ENCODE measurements around the gene SRPK3. TPM values are rescaled to one million over a fixed set of nuclear protein-coding genes. Genes with fewer than 3 reads are reported as not detected.

SRPK3 gene
- total RNA-seq, 2 experiments from 2014 or later: not detected

DNA sequence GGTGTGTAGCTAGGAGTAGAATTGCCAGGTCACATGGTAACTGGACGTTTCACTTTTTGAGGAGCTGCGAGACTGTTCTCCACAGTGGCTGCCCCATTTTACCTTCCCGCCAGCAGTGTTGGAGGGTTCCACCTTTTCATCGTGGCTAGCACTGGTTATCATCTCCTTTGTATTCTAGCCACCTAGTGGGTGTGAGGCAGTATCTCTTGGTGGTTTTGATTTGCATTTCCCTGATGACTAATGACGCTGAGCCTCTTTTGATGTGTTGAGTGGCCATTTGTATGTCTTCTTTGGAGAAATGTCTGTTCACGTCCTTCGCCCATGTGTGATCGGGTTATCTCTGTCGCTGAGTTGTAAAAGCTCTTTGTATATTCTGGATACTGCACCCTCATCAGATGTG is 45.6 kb upstream of the SRPK3 start:
- intact Hi-C loops (cut with DNase I, micrococcal nuclease): no loop called here
- H3K4me1 Mint-ChIP-seq (ENCODE audit: low read depth): peaks cover 20% of the 10 kb centered on the region
- peaks cover 10% of the 10 kb centered on the region for H3K36me3 ChIP-seq (ENCODE audit: insufficient read depth, low read length)
- no peaks in the 10 kb centered on the region for H3K9me3 ChIP-seq (ENCODE audit: control insufficient read depth in 1 of 2, insufficient read depth in 1 of 2, low read length in 2 of 2)
- no peak overlapping the region for H3K4me3 ChIP-seq (ENCODE audit: low read length)
- ChIA-PET POLR2A (no interaction called here), CTCF (no interaction called here)
- H3K4me3 Mint-ChIP-seq: peak overlapping the region; percentile 20
- H3K27ac Mint-ChIP-seq: peak overlapping the region; percentile 53
- peaks cover 21% of the 10 kb centered on the region for H3K4me1 ChIP-seq (ENCODE audit: insufficient read depth, low read length)
- peaks cover 29% of the 10 kb centered on the region for H3K36me3 Mint-ChIP-seq (ENCODE audit: low read depth)
- TF ChIP-seq, protein P1, sequence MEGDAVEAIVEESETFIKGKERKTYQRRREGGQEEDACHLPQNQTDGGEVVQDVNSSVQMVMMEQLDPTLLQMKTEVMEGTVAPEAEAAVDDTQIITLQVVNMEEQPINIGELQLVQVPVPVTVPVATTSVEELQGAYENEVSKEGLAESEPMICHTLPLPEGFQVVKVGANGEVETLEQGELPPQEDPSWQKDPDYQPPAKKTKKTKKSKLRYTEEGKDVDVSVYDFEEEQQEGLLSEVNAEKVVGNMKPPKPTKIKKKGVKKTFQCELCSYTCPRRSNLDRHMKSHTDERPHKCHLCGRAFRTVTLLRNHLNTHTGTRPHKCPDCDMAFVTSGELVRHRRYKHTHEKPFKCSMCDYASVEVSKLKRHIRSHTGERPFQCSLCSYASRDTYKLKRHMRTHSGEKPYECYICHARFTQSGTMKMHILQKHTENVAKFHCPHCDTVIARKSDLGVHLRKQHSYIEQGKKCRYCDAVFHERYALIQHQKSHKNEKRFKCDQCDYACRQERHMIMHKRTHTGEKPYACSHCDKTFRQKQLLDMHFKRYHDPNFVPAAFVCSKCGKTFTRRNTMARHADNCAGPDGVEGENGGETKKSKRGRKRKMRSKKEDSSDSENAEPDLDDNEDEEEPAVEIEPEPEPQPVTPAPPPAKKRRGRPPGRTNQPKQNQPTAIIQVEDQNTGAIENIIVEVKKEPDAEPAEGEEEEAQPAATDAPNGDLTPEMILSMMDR (IDR thresholded peaks at IDR 0.05): no peak
- no peak overlapping the region for H3K27ac ChIP-seq (ENCODE audit: low read depth in 1 of 2, low read length in 2 of 2)
- no peaks in the 10 kb centered on the region for H3K27me3 Mint-ChIP-seq
- no peaks in the 10 kb centered on the region for H3K9me3 Mint-ChIP-seq
- DNase-seq (peak in 3 of 14 experiments; percentile 42 to 66 (median 49)), ATAC-seq (ENCODE audit: poor library complexity) (peak; percentile 48)
- no peaks in the 10 kb centered on the region for H3K27me3 ChIP-seq (ENCODE audit: control insufficient read depth in 1 of 2, insufficient read depth in 2 of 2, low read length in 2 of 2)

DNA sequence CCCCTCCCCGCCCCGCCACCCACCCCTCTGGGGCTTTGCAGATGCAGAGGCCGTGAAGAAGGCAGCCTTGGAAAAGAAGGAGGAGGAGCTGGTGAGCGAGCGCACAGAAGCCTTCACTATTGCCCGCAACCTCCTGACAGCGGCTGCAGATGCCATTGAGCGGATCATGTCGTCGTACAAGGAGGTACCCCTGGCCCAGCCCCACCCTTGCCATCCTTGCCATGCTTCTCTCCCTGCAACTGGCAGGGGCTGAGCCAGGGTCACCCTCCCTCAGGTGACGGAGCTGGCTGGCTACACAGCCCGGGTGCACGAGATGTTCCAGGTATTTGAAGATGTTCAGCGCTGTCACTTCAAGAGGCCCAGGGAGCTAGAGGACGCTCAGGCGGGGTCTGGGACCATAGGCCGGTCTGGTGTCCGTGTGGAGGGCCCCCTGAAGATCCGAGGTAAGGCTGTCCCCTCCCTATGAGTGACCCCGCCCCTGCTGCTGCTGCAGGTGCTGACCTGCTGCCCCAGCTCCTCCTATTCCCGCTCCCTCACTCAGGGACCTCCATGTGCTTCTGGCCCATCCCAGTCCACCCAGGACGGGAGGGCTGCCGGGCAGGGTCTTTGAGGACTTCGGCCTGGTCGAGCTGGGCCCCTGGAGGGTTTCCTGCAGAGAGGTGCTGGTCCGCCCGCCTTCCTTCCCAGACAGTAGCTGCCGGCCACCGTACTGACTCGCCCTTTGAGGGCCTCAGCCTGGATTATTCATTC is 44.6 kb upstream of the SRPK3 start:
- no peaks in the 10 kb centered on the region for H3K9me3 ChIP-seq (ENCODE audit: control insufficient read depth in 1 of 2, insufficient read depth in 1 of 2, low read length in 2 of 2)
- H3K4me1 ChIP-seq (ENCODE audit: insufficient read depth, low read length): peaks cover 31% of the 10 kb centered on the region
- H3K4me3 Mint-ChIP-seq: no peak overlapping the region
- H3K27ac ChIP-seq (ENCODE audit: low read depth in 1 of 2, low read length in 2 of 2): no peak overlapping the region
- DNase-seq (no peak), ATAC-seq (ENCODE audit: poor library complexity) (no peak)
- no peaks in the 10 kb centered on the region for H3K27me3 ChIP-seq (ENCODE audit: control insufficient read depth in 1 of 2, insufficient read depth in 2 of 2, low read length in 2 of 2)
- no peak overlapping the region for H3K27ac Mint-ChIP-seq
- POLR2A ChIA-PET: no interaction called here
- H3K36me3 ChIP-seq (ENCODE audit: insufficient read depth, low read length): peaks cover 10% of the 10 kb centered on the region
- no peak overlapping the region for H3K4me3 ChIP-seq (ENCODE audit: low read length)
- TF ChIP-seq, protein P1 (IDR thresholded peaks at IDR 0.05): no peak
- H3K4me1 Mint-ChIP-seq (ENCODE audit: low read depth): peaks cover 23% of the 10 kb centered on the region
- no peaks in the 10 kb centered on the region for H3K27me3 Mint-ChIP-seq
- no peaks in the 10 kb centered on the region for H3K9me3 Mint-ChIP-seq
- CTCF ChIA-PET: no interaction called here
- peaks cover 23% of the 10 kb centered on the region for H3K36me3 Mint-ChIP-seq (ENCODE audit: low read depth)
- intact Hi-C loops (cut with DNase I, micrococcal nuclease): no loop called here

DNA sequence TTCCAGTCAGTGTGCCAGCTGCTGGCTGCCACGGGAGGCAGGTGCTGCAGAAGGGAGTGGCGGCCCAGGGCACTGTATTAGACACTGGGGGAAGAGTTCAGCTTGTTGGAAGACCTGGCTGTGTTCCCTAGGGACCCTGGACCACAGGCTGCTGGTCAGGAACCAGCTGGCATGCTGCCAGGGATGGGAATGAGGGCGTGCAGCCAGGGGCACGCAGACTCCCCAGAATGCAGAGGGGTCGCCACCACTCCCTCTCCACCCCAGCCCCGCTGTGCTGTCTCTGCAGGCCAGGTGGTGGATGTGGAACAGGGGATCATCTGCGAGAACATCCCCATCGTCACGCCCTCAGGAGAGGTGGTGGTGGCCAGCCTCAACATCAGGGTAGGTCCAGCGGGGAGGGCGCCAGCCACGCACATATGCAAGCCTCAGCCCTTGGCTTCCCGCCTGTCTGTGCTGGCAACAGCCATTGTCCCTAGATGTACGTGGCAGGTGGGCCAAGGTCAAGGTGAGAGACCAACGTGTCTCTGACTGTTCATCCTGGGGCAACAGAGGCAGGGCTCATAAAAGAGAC is 43.9 kb upstream of the SRPK3 start:
- Histone ChIP-seq H3K4me3 (ENCODE audit: low read length) (no peak overlapping the region), H3K4me1 (ENCODE audit: insufficient read depth, low read length) (peaks cover 32% of the 10 kb centered on the region), H3K9me3 (ENCODE audit: control insufficient read depth in 1 of 2, insufficient read depth in 1 of 2, low read length in 2 of 2) (no peaks in the 10 kb centered on the region), H3K27ac (ENCODE audit: low read depth in 1 of 2, low read length in 2 of 2) (no peak overlapping the region), H3K36me3 (ENCODE audit: insufficient read depth, low read length) (peaks cover 8% of the 10 kb centered on the region), H3K27me3 (ENCODE audit: control insufficient read depth in 1 of 2, insufficient read depth in 2 of 2, low read length in 2 of 2) (no peaks in the 10 kb centered on the region)
- no peak overlapping the region for H3K4me3 Mint-ChIP-seq
- no peaks in the 10 kb centered on the region for H3K9me3 Mint-ChIP-seq
- ATAC-seq (ENCODE audit: poor library complexity) (no peak), DNase-seq (no peak)
- no peaks in the 10 kb centered on the region for H3K27me3 Mint-ChIP-seq
- POLR2A ChIA-PET: no interaction called here
- intact Hi-C loops (cut with DNase I, micrococcal nuclease): no loop called here
- H3K27ac Mint-ChIP-seq: no peak overlapping the region
- TF ChIP-seq, protein P1 (IDR thresholded peaks at IDR 0.05): no peak
- H3K4me1 Mint-ChIP-seq (ENCODE audit: low read depth): peaks cover 24% of the 10 kb centered on the region
- CTCF ChIA-PET: no interaction called here
- H3K36me3 Mint-ChIP-seq (ENCODE audit: low read depth): peaks cover 16% of the 10 kb centered on the region

Measured in CD4-positive, alpha-beta T cell (primary cell).